GM21526 (cell line): ENCODE data around the gene NF1.
"Not testable (repeated sequence)": the region's sequence is repeated elsewhere in the genome, so short reads cannot be mapped to it uniquely, and the experiment has no call there.

ENCODE experiments used
- ATAC-seq: cut with Tn5 transposase; IDR thresholded peaks from one replicate; pipeline ENCODE4 v1.9.1; 2021; ENCODE audit warnings: moderate library complexity; ENCODE audit not compliant: unreplicated experiment, low FRiP score

Gene NF1

GRCh38 chr17:31318851-31319661, 224.3 kb downstream of the NF1 start:
- ATAC-seq, result no peak

- ATAC-seq, result no peak
These were observed 225.5 kb downstream of the NF1 start for GRCh38 chr17:31320241-31320640.

GRCh38 chr17:31320791-31321190, 226.0 kb downstream of the NF1 start:
- no peak for ATAC-seq

GRCh38 chr17:31321481-31321880, 226.7 kb downstream of the NF1 start, which contains the start of gene EVI2A:
TSS of gene EVI2A (minus strand) at chr17:31321622. CDS start at chr17:31319013, 2,609 bp downstream.
- ATAC-seq, result peak; percentile 34

- no peak for ATAC-seq
These were observed 227.2 kb downstream of the NF1 start for GRCh38 chr17:31321966-31322365.

- ATAC-seq, result no peak
These were observed 228.8 kb downstream of the NF1 start for GRCh38 chr17:31323551-31323950.

GRCh38 chr17:31327534-31328159, 232.9 kb downstream of the NF1 start:
- ATAC-seq, result no peak

- ATAC-seq, result no peak
These were observed 233.4 kb downstream of the NF1 start for GRCh38 chr17:31328160-31328535.

- no peak for ATAC-seq
These were observed 234.4 kb downstream of the NF1 start for GRCh38 chr17:31329221-31329620.

GRCh38 chr17:31339906-31340661, 245.3 kb downstream of the NF1 start:
- no peak for ATAC-seq

GRCh38 chr17:31345191-31345747, 250.5 kb downstream of the NF1 start:
- ATAC-seq, result not testable (repeated sequence)

- no peak for ATAC-seq
These were observed 254.7 kb downstream of the NF1 start for GRCh38 chr17:31349454-31349853.

- no peak for ATAC-seq
These were observed 261.2 kb downstream of the NF1 start for GRCh38 chr17:31355935-31356334.

GRCh38 chr17:31357091-31357490, 262.3 kb downstream of the NF1 start:
- no peak for ATAC-seq

GRCh38 chr17:31357839-31358394, 263.1 kb downstream of the NF1 start:
- ATAC-seq, result no peak

- ATAC-seq, result no peak
These were observed 269.2 kb downstream of the NF1 start for GRCh38 chr17:31364012-31364411.

GRCh38 chr17:31366088-31366487, 271.3 kb downstream of the NF1 start:
- ATAC-seq, result no peak

- no peak for ATAC-seq
These were observed 274.5 kb downstream of the NF1 start for GRCh38 chr17:31369266-31369665.

- no peak for ATAC-seq
These were observed 276.8 kb downstream of the NF1 start for GRCh38 chr17:31371511-31372097.
